ENCODE data around the gene SIGLEC9. TPM values are rescaled to one million over a fixed set of nuclear protein-coding genes. Genes with fewer than 3 reads are reported as not detected.
"Not testable (repeated sequence)": the region's sequence is repeated elsewhere in the genome, so short reads cannot be mapped to it uniquely, and the experiment has no call there.

Gene SIGLEC9
- polyA plus RNA-seq, 1 donor from 2014 or later, result 0.21 TPM

DNA sequence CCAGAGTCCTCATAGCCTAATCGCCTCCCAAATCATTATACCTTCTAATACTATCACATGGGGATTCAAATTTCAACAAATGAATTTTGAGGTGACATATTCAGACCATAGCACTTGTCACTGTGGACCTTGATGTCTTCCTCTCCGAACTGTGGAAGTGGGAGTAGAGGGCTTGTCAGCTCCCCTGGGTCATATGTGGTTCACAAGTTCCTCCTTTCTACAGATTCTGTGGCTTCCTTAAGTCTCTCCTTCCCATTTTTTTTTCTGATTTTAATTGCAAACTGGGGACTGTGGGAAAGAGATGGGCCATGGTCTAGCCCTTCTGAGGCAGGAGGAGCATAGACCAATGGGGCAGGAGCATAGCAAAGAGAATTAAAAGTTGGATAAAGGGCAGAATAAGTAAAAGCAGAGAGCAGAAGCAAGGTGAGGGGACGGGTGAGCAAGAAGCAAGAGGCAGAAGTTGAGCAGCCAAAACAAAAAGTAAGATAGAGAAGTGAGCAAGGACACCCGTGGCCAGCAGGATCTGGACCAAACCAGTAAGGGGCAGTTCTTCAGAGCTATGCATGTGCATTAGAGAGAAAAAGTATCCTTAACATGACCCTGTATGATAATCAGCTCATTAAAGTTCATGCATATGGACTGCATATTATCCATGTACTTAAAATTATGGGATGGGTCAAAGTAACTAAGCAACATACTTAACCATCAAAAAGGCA, 14.8 kb downstream of the SIGLEC9 start:
- H3K4me3 Mint-ChIP-seq, result peak overlapping the region in 1 of 4 donors; percentile 60
- no peak overlapping the region for H3K27ac Mint-ChIP-seq
- peaks cover 5 to 12% (median 7%) of the 10 kb centered on the region in 3 donors for H3K9me3 Mint-ChIP-seq
- peaks cover 10 to 23% (median 11%) of the 10 kb centered on the region in 3 donors for H3K4me1 Mint-ChIP-seq
- peaks cover 38% of the 10 kb centered on the region for H3K27me3 Mint-ChIP-seq
- H3K36me3 Mint-ChIP-seq, result peaks cover 2% of the 10 kb centered on the region

GRCh38 chr19:51140441-51140840, 15.7 kb downstream of the SIGLEC9 start:
- peaks cover 0 to 7% (median 5%) of the 10 kb centered on the region in 3 donors for H3K9me3 Mint-ChIP-seq
- H3K27me3 Mint-ChIP-seq, result peaks cover 31% of the 10 kb centered on the region
- H3K4me3 Mint-ChIP-seq, result no peak overlapping the region
- H3K27ac Mint-ChIP-seq, result no peak overlapping the region
- H3K36me3 Mint-ChIP-seq, result peaks cover 2% of the 10 kb centered on the region
- H3K4me1 Mint-ChIP-seq, result peaks cover 10 to 17% (median 11%) of the 10 kb centered on the region in 3 donors

DNA sequence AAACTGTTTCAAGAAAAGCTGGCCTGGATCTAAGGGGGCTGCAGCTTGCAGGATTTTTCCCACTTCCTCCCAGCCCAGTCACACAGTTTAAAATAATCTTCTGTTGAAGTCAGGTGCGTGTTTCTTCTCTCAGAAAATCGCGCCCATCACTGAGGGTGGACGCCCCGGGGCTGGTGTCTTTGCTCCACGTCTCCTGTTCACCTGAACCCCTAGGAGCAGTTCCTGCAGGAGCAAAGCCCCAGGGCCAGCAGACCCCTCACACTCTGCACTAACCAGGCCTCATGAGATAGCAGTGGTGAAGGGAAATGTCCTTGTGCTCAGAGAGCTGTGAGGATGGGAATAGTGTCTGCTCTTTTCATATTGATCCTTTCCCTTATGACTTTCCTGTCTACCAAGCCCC, 16.5 kb downstream of the SIGLEC9 start:
- H3K27ac Mint-ChIP-seq, result no peak overlapping the region
- H3K27me3 Mint-ChIP-seq, result peaks cover 31% of the 10 kb centered on the region
- H3K4me3 Mint-ChIP-seq, result peak overlapping the region in 1 of 4 donors; percentile 79
- H3K36me3 Mint-ChIP-seq, result peaks cover 2% of the 10 kb centered on the region
- H3K4me1 Mint-ChIP-seq, result peaks cover 10 to 17% (median 11%) of the 10 kb centered on the region in 3 donors
- peaks cover 0 to 3% (median 0%) of the 10 kb centered on the region in 3 donors for H3K9me3 Mint-ChIP-seq

DNA sequence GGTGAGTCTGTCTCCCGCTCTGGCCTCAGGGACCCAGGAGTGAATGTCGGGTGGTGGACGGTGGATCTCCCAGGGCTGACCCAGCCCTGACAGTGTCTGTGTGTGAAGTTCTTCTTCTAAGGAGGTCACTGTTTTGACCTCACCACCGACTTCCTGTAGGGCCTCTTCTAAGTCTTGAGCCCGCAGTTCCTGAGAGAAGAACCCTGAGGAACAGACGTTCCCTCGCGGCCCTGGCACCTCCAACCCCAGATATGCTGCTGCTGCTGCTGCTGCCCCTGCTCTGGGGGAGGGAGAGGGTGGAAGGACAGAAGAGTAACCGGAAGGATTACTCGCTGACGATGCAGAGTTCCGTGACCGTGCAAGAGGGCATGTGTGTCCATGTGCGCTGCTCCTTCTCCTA, 17.4 kb downstream of the SIGLEC9 start, which contains the start of gene SIGLEC7:
SIGLEC7 (plus strand) TSS at position 183 of the 400 bp plus-strand sequence; CDS start at position 252, 69 bp downstream.
- H3K4me1 Mint-ChIP-seq, result peaks cover 10 to 17% (median 11%) of the 10 kb centered on the region in 3 donors
- H3K36me3 Mint-ChIP-seq, result peaks cover 2% of the 10 kb centered on the region
- H3K4me3 Mint-ChIP-seq, result peak within 1 kb of the TSS in 1 of 4 donors; percentile 79
- H3K27me3 Mint-ChIP-seq, result peaks cover 29% of the 10 kb centered on the region
- no peak within 1 kb of the TSS for H3K27ac Mint-ChIP-seq
- H3K9me3 Mint-ChIP-seq, result peaks cover 0 to 2% (median 0%) of the 10 kb centered on the region in 3 donors

GRCh38 chr19:51142809-51143475, 18.2 kb downstream of the SIGLEC9 start:
- not testable (repeated sequence) for H3K27ac Mint-ChIP-seq, H3K4me3 Mint-ChIP-seq
- H3K27me3 Mint-ChIP-seq, result peaks cover 23% of the 10 kb centered on the region

GRCh38 chr19:51143486-51143885, 18.8 kb downstream of the SIGLEC9 start:
- Mint-ChIP-seq H3K4me1 (peaks cover 9 to 17% (median 10%) of the 10 kb centered on the region in 3 donors), H3K27ac (no peak overlapping the region), H3K36me3 (peaks cover 2% of the 10 kb centered on the region), H3K9me3 (no peaks in the 10 kb centered on the region), H3K27me3 (peaks cover 23% of the 10 kb centered on the region), H3K4me3 (no peak overlapping the region)

More at GRCh38 chr19:51142809-51143475, 18.2 kb downstream of the SIGLEC9 start:
- peaks cover 9 to 17% (median 10%) of the 10 kb centered on the region in 3 donors for H3K4me1 Mint-ChIP-seq
- H3K36me3 Mint-ChIP-seq, H3K9me3 Mint-ChIP-seq: not testable (repeated sequence)

DNA sequence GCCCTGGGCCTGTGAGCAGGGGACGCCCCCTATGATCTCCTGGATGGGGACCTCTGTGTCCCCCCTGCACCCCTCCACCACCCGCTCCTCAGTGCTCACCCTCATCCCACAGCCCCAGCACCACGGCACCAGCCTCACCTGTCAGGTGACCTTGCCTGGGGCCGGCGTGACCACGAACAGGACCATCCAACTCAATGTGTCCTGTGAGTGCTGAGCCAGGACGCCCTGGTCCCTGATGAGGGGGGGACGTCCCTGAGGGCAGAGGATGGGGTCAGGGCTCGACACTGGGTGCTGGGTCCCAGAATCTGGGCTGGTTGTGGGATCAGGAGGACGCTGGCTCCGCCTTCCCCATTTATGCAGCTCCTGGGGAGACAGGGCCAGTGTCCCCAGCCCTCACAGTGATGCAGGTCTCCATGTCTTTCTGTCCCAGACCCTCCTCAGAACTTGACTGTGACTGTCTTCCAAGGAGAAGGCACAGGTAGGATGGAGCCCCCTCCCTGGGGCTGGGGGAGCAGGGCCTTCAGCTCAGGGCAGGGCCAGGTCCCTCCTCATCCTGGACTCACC, 19.9 kb downstream of the SIGLEC9 start:
- Mint-ChIP-seq H3K4me1 (peaks cover 2 to 12% (median 2%) of the 10 kb centered on the region in 3 donors), H3K4me3 (no peak overlapping the region), H3K9me3 (peaks cover 0 to 2% (median 0%) of the 10 kb centered on the region in 3 donors), H3K27ac (no peak overlapping the region), H3K36me3 (no peaks in the 10 kb centered on the region), H3K27me3 (peaks cover 16% of the 10 kb centered on the region)

- peak overlapping the region in 1 of 3 donors; percentile 76 for H3K27ac Mint-ChIP-seq
- peaks cover 0 to 6% (median 0%) of the 10 kb centered on the region in 3 donors for H3K9me3 Mint-ChIP-seq
- no peaks in the 10 kb centered on the region for H3K36me3 Mint-ChIP-seq
- peaks cover 18% of the 10 kb centered on the region for H3K27me3 Mint-ChIP-seq
- H3K4me1 Mint-ChIP-seq, result peaks cover 0 to 3% (median 0%) of the 10 kb centered on the region in 3 donors
- no peak overlapping the region for H3K4me3 Mint-ChIP-seq
These were observed 21.3 kb downstream of the SIGLEC9 start for GRCh38 chr19:51145916-51146493.

- Mint-ChIP-seq H3K36me3 (no peaks in the 10 kb centered on the region), H3K27ac (no peak overlapping the region), H3K4me1 (peaks cover 0 to 3% (median 0%) of the 10 kb centered on the region in 3 donors), H3K4me3 (no peak overlapping the region), H3K27me3 (peaks cover 18% of the 10 kb centered on the region), H3K9me3 (peaks cover 0 to 8% (median 0%) of the 10 kb centered on the region in 3 donors)
These were observed 22.0 kb downstream of the SIGLEC9 start for GRCh38 chr19:51146751-51147150.

DNA sequence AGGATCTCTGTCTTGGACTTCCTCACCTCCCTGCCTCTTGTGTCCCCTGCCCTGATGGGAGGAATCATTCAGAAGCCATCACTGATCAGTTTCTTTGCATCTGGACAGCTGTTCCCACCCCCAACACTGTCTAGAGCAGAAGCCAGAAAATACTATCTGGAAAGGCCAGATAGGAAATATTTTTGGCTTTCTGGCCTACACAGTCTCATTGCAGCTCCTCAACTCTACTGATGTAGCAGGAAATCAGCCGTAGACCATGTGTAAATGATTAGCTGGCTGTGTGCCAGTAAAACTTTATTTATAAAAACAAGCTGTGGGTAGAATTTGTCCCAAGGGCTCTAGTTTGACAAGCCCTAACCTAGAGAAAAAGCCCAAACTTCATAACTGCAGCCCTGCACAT, 23.0 kb downstream of the SIGLEC9 start:
- Mint-ChIP-seq H3K9me3 (peaks cover 0 to 8% (median 0%) of the 10 kb centered on the region in 3 donors), H3K4me1 (peaks cover 0 to 3% (median 0%) of the 10 kb centered on the region in 3 donors), H3K27me3 (peaks cover 22% of the 10 kb centered on the region), H3K4me3 (no peak overlapping the region), H3K27ac (no peak overlapping the region), H3K36me3 (no peaks in the 10 kb centered on the region)

DNA sequence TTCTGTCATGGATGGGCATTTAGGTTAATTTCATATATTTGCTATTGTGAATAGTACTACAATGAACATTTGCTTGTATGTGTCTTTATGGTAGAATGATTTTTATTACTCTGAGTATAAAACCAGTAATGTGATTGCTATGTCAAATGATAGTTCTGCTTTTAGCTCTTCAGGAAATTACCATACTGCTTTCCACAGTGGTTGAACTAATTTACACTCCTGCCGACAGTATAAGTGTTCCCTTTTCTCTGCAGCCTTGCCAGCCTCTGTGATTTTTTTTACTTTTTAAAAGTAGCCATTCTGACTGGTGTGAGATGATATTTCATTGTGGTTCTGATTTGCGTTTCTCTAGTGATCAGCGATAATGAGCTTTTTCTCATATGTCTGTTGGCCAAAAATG, 23.9 kb downstream of the SIGLEC9 start:
- Mint-ChIP-seq H3K4me1 (peaks cover 0 to 3% (median 0%) of the 10 kb centered on the region in 3 donors), H3K27ac (no peak overlapping the region), H3K9me3 (peaks cover 0 to 8% (median 0%) of the 10 kb centered on the region in 3 donors), H3K4me3 (no peak overlapping the region), H3K27me3 (peaks cover 29% of the 10 kb centered on the region), H3K36me3 (no peaks in the 10 kb centered on the region)

GRCh38 chr19:51150627-51151026, 25.9 kb downstream of the SIGLEC9 start:
- peaks cover 0 to 8% (median 0%) of the 10 kb centered on the region in 3 donors for H3K9me3 Mint-ChIP-seq
- no peak overlapping the region for H3K4me3 Mint-ChIP-seq
- H3K36me3 Mint-ChIP-seq, result no peaks in the 10 kb centered on the region
- H3K27me3 Mint-ChIP-seq, result peaks cover 30% of the 10 kb centered on the region
- H3K4me1 Mint-ChIP-seq, result peaks cover 0 to 3% (median 0%) of the 10 kb centered on the region in 3 donors
- no peak overlapping the region for H3K27ac Mint-ChIP-seq

DNA sequence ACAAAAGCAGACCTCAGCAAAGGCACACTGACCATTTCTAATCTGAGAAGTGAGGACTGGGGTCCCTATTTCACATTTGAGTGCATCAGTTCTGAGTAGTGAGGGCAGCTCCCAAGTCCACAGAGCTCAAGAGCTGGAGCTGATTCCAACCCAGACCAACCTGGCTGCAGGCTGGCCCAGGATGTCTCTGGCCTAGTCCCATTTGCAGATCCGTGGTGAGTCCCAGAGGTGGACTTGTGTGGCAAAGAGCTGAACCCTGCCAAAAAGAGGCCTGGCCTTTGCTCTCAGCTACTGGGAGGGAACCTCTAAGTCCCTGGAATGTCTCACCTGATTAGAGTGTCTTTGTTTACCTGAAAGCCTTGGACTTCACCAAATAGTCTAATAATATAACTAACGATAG, 32.0 kb downstream of the SIGLEC9 start:
- Mint-ChIP-seq H3K27ac (no peak overlapping the region), H3K9me3 (no peaks in the 10 kb centered on the region), H3K36me3 (no peaks in the 10 kb centered on the region), H3K4me1 (no peaks in the 10 kb centered on the region), H3K4me3 (no peak overlapping the region), H3K27me3 (peaks cover 38% of the 10 kb centered on the region)

GRCh38 chr19:51157265-51157664, 32.6 kb downstream of the SIGLEC9 start:
- Mint-ChIP-seq H3K27ac (no peak overlapping the region), H3K4me3 (no peak overlapping the region), H3K9me3 (no peaks in the 10 kb centered on the region), H3K36me3 (no peaks in the 10 kb centered on the region), H3K27me3 (peaks cover 34% of the 10 kb centered on the region), H3K4me1 (no peaks in the 10 kb centered on the region)
